Rectal smooth muscle tissue (tissue), 1 donor: ENCODE measurements around the gene MSH3.
"Not testable (repeated sequence)": the region's sequence is repeated elsewhere in the genome, so short reads cannot be mapped to it uniquely, and the experiment has no call there.

Experiments
- H3K27ac ChIP-seq: one replicate; pipeline ENCODE4 v1.7.0; 2013; ENCODE audit warnings: low read depth, low read length, inconsistent platforms
- H3K27me3 ChIP-seq: one replicate; pipeline ENCODE4 v1.7.0; 2013; ENCODE audit warnings: low read length; ENCODE audit not compliant: control insufficient read depth, insufficient read depth
- H3K36me3 ChIP-seq: one replicate; pipeline ENCODE4 v1.7.0; 2013; ENCODE audit warnings: low read length; ENCODE audit not compliant: control insufficient read depth, insufficient read depth
- H3K4me1 ChIP-seq: one replicate; pipeline ENCODE4 v1.7.0; 2013; ENCODE audit warnings: low read length; ENCODE audit not compliant: control insufficient read depth, insufficient read depth
- H3K4me3 ChIP-seq: one replicate; pipeline ENCODE4 v1.7.0; 2013; ENCODE audit warnings: low read length
- H3K9ac ChIP-seq: one replicate; pipeline ENCODE4 v1.7.0; 2013; ENCODE audit warnings: low read length

Gene MSH3

GRCh38 chr5:80884086-80884813, 229.8 kb downstream of the MSH3 start:
- Histone ChIP-seq H3K27ac (no peak overlapping the region), H3K36me3 (no peaks in the 10 kb centered on the region), H3K9ac (no peak overlapping the region), H3K4me1 (no peaks in the 10 kb centered on the region), H3K27me3 (no peaks in the 10 kb centered on the region), H3K4me3 (no peak overlapping the region)

DNA sequence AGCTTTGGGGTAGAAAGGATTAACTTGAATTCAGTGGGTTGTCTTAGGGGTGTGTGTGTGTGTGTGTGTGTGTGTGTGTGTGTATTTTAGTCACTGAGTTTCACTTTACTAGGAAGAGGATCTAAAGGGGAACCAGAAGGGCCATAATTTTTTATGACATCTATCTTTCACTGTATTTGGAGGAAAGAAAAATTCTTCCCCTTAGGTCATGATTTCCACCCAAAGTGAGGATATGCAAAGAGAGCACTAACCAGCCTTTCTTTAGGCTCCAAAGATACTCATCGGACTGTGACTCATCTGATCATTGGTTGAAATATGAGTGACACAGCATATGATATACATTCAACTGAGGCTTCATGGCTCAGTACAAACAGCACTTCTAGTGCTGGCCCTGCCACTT, 230.5 kb downstream of the MSH3 start:
- H3K27ac ChIP-seq = no peak overlapping the region
- no peaks in the 10 kb centered on the region for H3K27me3 ChIP-seq
- no peak overlapping the region for H3K9ac ChIP-seq
- H3K4me1 ChIP-seq = no peaks in the 10 kb centered on the region
- no peaks in the 10 kb centered on the region for H3K36me3 ChIP-seq
- H3K4me3 ChIP-seq = no peak overlapping the region

- H3K9ac ChIP-seq = no peak overlapping the region
- no peaks in the 10 kb centered on the region for H3K36me3 ChIP-seq
- H3K4me1 ChIP-seq = no peaks in the 10 kb centered on the region
- H3K4me3 ChIP-seq = no peak overlapping the region
- H3K27ac ChIP-seq = no peak overlapping the region
- H3K27me3 ChIP-seq = no peaks in the 10 kb centered on the region
Measured at GRCh38 chr5:80885396-80886000, 231.0 kb downstream of the MSH3 start.

DNA sequence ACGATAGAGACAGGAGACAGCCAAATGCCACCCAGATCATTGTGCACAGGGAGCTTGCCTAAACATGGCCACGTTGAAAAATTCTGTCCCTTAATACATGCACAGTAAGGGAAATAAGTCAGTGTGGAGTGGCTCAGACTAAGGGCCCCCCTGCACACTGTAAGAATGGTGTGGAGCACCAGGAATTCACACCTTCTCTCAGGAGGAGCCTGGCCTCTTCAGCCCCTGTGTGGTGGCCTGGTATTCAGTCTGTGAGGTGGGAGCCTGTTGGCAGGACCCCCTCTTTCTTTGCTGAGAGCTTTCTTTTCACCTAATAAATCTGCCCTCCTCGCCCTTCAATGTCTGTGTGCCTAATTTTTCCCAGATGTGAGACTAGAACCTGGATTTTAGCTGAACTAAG, 239.6 kb downstream of the MSH3 start:
- Histone ChIP-seq H3K27ac (no peak overlapping the region), H3K27me3 (no peaks in the 10 kb centered on the region)

DNA sequence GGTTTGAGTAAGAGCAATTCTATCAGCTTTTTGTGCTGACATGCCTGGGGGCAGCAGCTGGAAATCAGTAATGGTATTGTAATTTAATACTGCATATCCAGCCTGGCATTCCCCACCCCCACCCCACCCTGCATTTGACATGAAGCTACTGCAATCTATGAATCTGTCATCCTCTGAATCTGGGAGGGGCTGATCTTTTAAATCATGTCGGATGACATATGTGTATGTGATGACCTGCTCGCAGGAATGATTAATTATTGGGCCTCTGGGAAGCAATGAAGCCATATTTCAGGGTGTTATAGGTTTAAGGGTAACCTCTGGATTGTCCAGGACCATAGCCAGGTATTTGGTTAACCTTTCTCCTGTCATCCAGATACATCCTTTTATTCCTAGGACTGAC, 241.1 kb downstream of the MSH3 start:
- no peaks in the 10 kb centered on the region for H3K36me3 ChIP-seq
- no peaks in the 10 kb centered on the region for H3K27me3 ChIP-seq
- no peak overlapping the region for H3K4me3 ChIP-seq
- H3K9ac ChIP-seq = no peak overlapping the region
- no peak overlapping the region for H3K27ac ChIP-seq
- no peaks in the 10 kb centered on the region for H3K4me1 ChIP-seq

More for the DNA sequence above, 239.6 kb downstream of the MSH3 start:
- Histone ChIP-seq H3K36me3 (no peaks in the 10 kb centered on the region), H3K4me1 (no peaks in the 10 kb centered on the region), H3K9ac (no peak overlapping the region), H3K4me3 (no peak overlapping the region)

- not testable (repeated sequence) for H3K4me3 ChIP-seq, H3K36me3 ChIP-seq, H3K9ac ChIP-seq, H3K27me3 ChIP-seq, H3K27ac ChIP-seq, H3K4me1 ChIP-seq
Measured at GRCh38 chr5:80902624-80903023, 248.2 kb downstream of the MSH3 start.

GRCh38 chr5:80904533-80905187, 250.2 kb downstream of the MSH3 start:
- H3K9ac ChIP-seq = no peak overlapping the region
- H3K4me3 ChIP-seq = no peak overlapping the region
- no peaks in the 10 kb centered on the region for H3K4me1 ChIP-seq
- no peaks in the 10 kb centered on the region for H3K36me3 ChIP-seq
- H3K27me3 ChIP-seq = no peaks in the 10 kb centered on the region
- H3K27ac ChIP-seq = no peak overlapping the region

DNA sequence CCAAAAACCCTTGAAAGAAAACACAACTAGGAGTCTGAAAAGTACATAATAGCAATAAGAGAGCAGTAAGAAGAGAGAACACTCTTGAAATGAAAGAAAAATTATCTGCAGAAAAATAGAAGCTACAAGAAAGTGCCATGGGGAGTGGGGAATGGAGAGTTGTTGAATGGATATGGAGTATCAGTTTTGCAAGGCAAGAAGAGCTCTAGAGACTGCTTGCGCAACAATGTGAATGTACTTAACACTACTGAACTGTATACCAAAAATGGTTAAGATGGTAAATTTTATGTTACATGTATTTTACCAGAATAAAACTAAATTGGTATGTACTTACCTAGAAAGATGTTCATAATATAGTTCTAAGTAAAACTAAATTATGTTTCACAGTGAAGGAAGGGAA, 251.0 kb downstream of the MSH3 start:
- Histone ChIP-seq H3K36me3 (no peaks in the 10 kb centered on the region), H3K4me3 (no peak overlapping the region), H3K4me1 (no peaks in the 10 kb centered on the region), H3K27ac (no peak overlapping the region), H3K27me3 (no peaks in the 10 kb centered on the region), H3K9ac (no peak overlapping the region)

DNA sequence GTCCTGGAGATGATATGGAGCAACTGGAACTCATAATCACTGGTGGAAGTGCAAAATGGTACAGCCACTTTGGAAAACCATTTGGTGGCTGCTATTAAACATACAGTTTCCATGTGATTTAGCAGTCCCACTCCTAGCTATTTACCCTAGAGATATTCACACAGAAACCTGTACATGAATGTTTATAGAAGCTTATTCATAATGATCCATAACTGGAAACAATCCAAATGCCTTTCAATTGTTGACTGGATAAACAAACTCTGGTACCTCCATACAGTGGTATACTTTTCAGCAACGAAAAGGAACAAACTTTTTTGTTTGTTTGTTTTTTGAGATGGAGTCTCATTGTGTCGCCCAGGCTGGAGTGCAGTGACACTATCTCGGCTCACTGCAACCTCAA, 258.0 kb downstream of the MSH3 start:
- no peaks in the 10 kb centered on the region for H3K36me3 ChIP-seq
- H3K27ac ChIP-seq = no peak overlapping the region
- no peaks in the 10 kb centered on the region for H3K4me1 ChIP-seq
- H3K27me3 ChIP-seq = no peaks in the 10 kb centered on the region
- H3K4me3 ChIP-seq = no peak overlapping the region
- no peak overlapping the region for H3K9ac ChIP-seq

GRCh38 chr5:80915716-80916115, 261.3 kb downstream of the MSH3 start:
- H3K27me3 ChIP-seq = no peaks in the 10 kb centered on the region
- H3K27ac ChIP-seq = no peak overlapping the region
- no peaks in the 10 kb centered on the region for H3K36me3 ChIP-seq
- H3K4me3 ChIP-seq = no peak overlapping the region
- H3K4me1 ChIP-seq = no peaks in the 10 kb centered on the region
- H3K9ac ChIP-seq = no peak overlapping the region

GRCh38 chr5:80916676-80917075, 262.2 kb downstream of the MSH3 start:
- H3K4me3 ChIP-seq = no peak overlapping the region
- H3K9ac ChIP-seq = no peak overlapping the region
- H3K4me1 ChIP-seq = no peaks in the 10 kb centered on the region
- no peak overlapping the region for H3K27ac ChIP-seq
- H3K36me3 ChIP-seq = no peaks in the 10 kb centered on the region
- H3K27me3 ChIP-seq = no peaks in the 10 kb centered on the region

DNA sequence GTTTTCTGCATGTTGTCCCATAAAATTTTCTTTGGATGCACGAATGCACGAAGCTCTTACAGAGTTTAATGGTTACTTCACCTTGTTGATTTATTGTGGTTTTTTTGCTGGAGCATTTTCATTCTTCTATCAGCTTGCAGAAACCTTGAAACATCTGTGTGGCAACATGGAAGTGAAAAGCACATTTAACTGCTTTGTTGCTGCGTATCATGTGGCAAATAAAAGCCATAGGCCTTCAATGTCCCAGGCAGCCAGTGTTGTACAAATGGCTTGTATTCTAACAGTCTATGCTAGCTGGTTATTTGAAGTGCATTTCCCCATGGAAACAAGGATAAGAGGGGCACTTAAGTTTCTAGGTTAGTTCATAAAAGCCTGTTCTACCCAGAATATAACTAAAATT, 263.2 kb downstream of the MSH3 start:
- Histone ChIP-seq H3K4me3 (no peak overlapping the region), H3K36me3 (no peaks in the 10 kb centered on the region), H3K27me3 (no peaks in the 10 kb centered on the region), H3K9ac (no peak overlapping the region), H3K27ac (no peak overlapping the region), H3K4me1 (no peaks in the 10 kb centered on the region)
